ENCODE measurements around the gene PCDHGA9.
"Not testable (repeated sequence)": the region's sequence is repeated elsewhere in the genome, so short reads cannot be mapped to it uniquely, and the experiment has no call there.

The PCDHGA9 gene

GRCh38 chr5:141432308-141432707 is 29.7 kb downstream of the PCDHGA9 start:
- not testable (repeated sequence) for H3K27me3 ChIP-seq (ENCODE audit: control insufficient read depth in 2 of 2, insufficient read depth in 2 of 2, low read length in 2 of 2); H3K27ac ChIP-seq (ENCODE audit: low read depth in 2 of 2, low read length in 2 of 2); H3K36me3 ChIP-seq (ENCODE audit: control insufficient read depth in 2 of 2, insufficient read depth in 2 of 2, low read length in 2 of 2); H3K9ac ChIP-seq (ENCODE audit: low read depth in 1 of 2, low read length in 2 of 2); H3K4me1 ChIP-seq (ENCODE audit: control insufficient read depth in 2 of 2, insufficient read depth in 2 of 2, low read length in 2 of 2)
- Histone ChIP-seq H3K4me3 (ENCODE audit: low read length in 2 of 2) (peak overlapping the region in 1 of 2 donors; percentile 57), H3K9me3 (ENCODE audit: control insufficient read depth in 2 of 2, low read length in 2 of 2) (peaks cover 21 to 32% of the 10 kb centered on the region in 2 donors)

GRCh38 chr5:141432726-141433125 is 30.1 kb downstream of the PCDHGA9 start:
- H3K27ac ChIP-seq (ENCODE audit: low read depth in 2 of 2, low read length in 2 of 2); H3K4me1 ChIP-seq (ENCODE audit: control insufficient read depth in 2 of 2, insufficient read depth in 2 of 2, low read length in 2 of 2); H3K36me3 ChIP-seq (ENCODE audit: control insufficient read depth in 2 of 2, insufficient read depth in 2 of 2, low read length in 2 of 2); H3K9ac ChIP-seq (ENCODE audit: low read depth in 1 of 2, low read length in 2 of 2); H3K4me3 ChIP-seq (ENCODE audit: low read length in 2 of 2); H3K27me3 ChIP-seq (ENCODE audit: control insufficient read depth in 2 of 2, insufficient read depth in 2 of 2, low read length in 2 of 2): not testable (repeated sequence)
- peaks cover 21 to 28% of the 10 kb centered on the region in 2 donors for H3K9me3 ChIP-seq (ENCODE audit: control insufficient read depth in 2 of 2, low read length in 2 of 2)

GRCh38 chr5:141434006-141434405 is 31.4 kb downstream of the PCDHGA9 start:
- Histone ChIP-seq H3K36me3 (ENCODE audit: control insufficient read depth in 2 of 2, insufficient read depth in 2 of 2, low read length in 2 of 2) (no peaks in the 10 kb centered on the region), H3K27me3 (ENCODE audit: control insufficient read depth in 2 of 2, insufficient read depth in 2 of 2, low read length in 2 of 2) (no peaks in the 10 kb centered on the region), H3K9me3 (ENCODE audit: control insufficient read depth in 2 of 2, low read length in 2 of 2) (peaks cover 12 to 25% of the 10 kb centered on the region in 2 donors), H3K4me3 (ENCODE audit: low read length in 2 of 2) (no peak overlapping the region), H3K4me1 (ENCODE audit: control insufficient read depth in 2 of 2, insufficient read depth in 2 of 2, low read length in 2 of 2) (no peaks in the 10 kb centered on the region), H3K27ac (ENCODE audit: low read depth in 2 of 2, low read length in 2 of 2) (no peak overlapping the region), H3K9ac (ENCODE audit: low read depth in 1 of 2, low read length in 2 of 2) (no peak overlapping the region)

GRCh38 chr5:141437221-141437620 is 34.6 kb downstream of the PCDHGA9 start:
- Histone ChIP-seq H3K27me3 (ENCODE audit: control insufficient read depth in 2 of 2, insufficient read depth in 2 of 2, low read length in 2 of 2) (no peaks in the 10 kb centered on the region), H3K9me3 (ENCODE audit: control insufficient read depth in 2 of 2, low read length in 2 of 2) (peaks cover 13 to 21% of the 10 kb centered on the region in 2 donors), H3K9ac (ENCODE audit: low read depth in 1 of 2, low read length in 2 of 2) (no peak overlapping the region), H3K4me1 (ENCODE audit: control insufficient read depth in 2 of 2, insufficient read depth in 2 of 2, low read length in 2 of 2) (no peaks in the 10 kb centered on the region), H3K36me3 (ENCODE audit: control insufficient read depth in 2 of 2, insufficient read depth in 2 of 2, low read length in 2 of 2) (no peaks in the 10 kb centered on the region), H3K4me3 (ENCODE audit: low read length in 2 of 2) (no peak overlapping the region), H3K27ac (ENCODE audit: low read depth in 2 of 2, low read length in 2 of 2) (no peak overlapping the region)

- H3K27me3 ChIP-seq (ENCODE audit: control insufficient read depth in 2 of 2, insufficient read depth in 2 of 2, low read length in 2 of 2), result no peaks in the 10 kb centered on the region
- H3K27ac ChIP-seq (ENCODE audit: low read depth in 2 of 2, low read length in 2 of 2), result no peak overlapping the region
- no peaks in the 10 kb centered on the region for H3K36me3 ChIP-seq (ENCODE audit: control insufficient read depth in 2 of 2, insufficient read depth in 2 of 2, low read length in 2 of 2)
- no peak overlapping the region for H3K9ac ChIP-seq (ENCODE audit: low read depth in 1 of 2, low read length in 2 of 2)
- no peaks in the 10 kb centered on the region for H3K4me1 ChIP-seq (ENCODE audit: control insufficient read depth in 2 of 2, insufficient read depth in 2 of 2, low read length in 2 of 2)
- peaks cover 10 to 20% of the 10 kb centered on the region in 2 donors for H3K9me3 ChIP-seq (ENCODE audit: control insufficient read depth in 2 of 2, low read length in 2 of 2)
- no peak overlapping the region for H3K4me3 ChIP-seq (ENCODE audit: low read length in 2 of 2)
Measured at GRCh38 chr5:141439411-141440141, 37.0 kb downstream of the PCDHGA9 start.

- H3K27me3 ChIP-seq (ENCODE audit: control insufficient read depth in 2 of 2, insufficient read depth in 2 of 2, low read length in 2 of 2), result no peaks in the 10 kb centered on the region
- H3K9ac ChIP-seq (ENCODE audit: low read depth in 1 of 2, low read length in 2 of 2), result no peak overlapping the region
- H3K27ac ChIP-seq (ENCODE audit: low read depth in 2 of 2, low read length in 2 of 2), result no peak overlapping the region
- H3K36me3 ChIP-seq (ENCODE audit: control insufficient read depth in 2 of 2, insufficient read depth in 2 of 2, low read length in 2 of 2), result no peaks in the 10 kb centered on the region
- no peak overlapping the region for H3K4me3 ChIP-seq (ENCODE audit: low read length in 2 of 2)
- H3K9me3 ChIP-seq (ENCODE audit: control insufficient read depth in 2 of 2, low read length in 2 of 2), result peaks cover 10 to 20% of the 10 kb centered on the region in 2 donors
- no peaks in the 10 kb centered on the region for H3K4me1 ChIP-seq (ENCODE audit: control insufficient read depth in 2 of 2, insufficient read depth in 2 of 2, low read length in 2 of 2)
Measured at GRCh38 chr5:141440341-141440740, 37.8 kb downstream of the PCDHGA9 start.

- H3K4me3 ChIP-seq (ENCODE audit: low read length in 2 of 2), result no peak overlapping the region
- H3K9me3 ChIP-seq (ENCODE audit: control insufficient read depth in 2 of 2, low read length in 2 of 2), result peaks cover 10 to 16% of the 10 kb centered on the region in 2 donors
- H3K36me3 ChIP-seq (ENCODE audit: control insufficient read depth in 2 of 2, insufficient read depth in 2 of 2, low read length in 2 of 2), result no peaks in the 10 kb centered on the region
Measured at GRCh38 chr5:141441571-141442170, 39.1 kb downstream of the PCDHGA9 start.

More at GRCh38 chr5:141441571-141442170, 39.1 kb downstream of the PCDHGA9 start:
- Histone ChIP-seq H3K27ac (ENCODE audit: low read depth in 2 of 2, low read length in 2 of 2) (no peak overlapping the region), H3K9ac (ENCODE audit: low read depth in 1 of 2, low read length in 2 of 2) (no peak overlapping the region), H3K27me3 (ENCODE audit: control insufficient read depth in 2 of 2, insufficient read depth in 2 of 2, low read length in 2 of 2) (no peaks in the 10 kb centered on the region), H3K4me1 (ENCODE audit: control insufficient read depth in 2 of 2, insufficient read depth in 2 of 2, low read length in 2 of 2) (no peaks in the 10 kb centered on the region)

All from mucosa of rectum (tissue), 2 donors.